Measurements from ENCODE around the gene PDIK1L. TPM values are rescaled to one million over a fixed set of nuclear protein-coding genes. Genes with fewer than 3 reads are reported as not detected.
A peak's percentile ranks its signal among the peaks of the same experiment; 100 is the strongest.

PDIK1L gene
- total RNA-seq, 1 experiment from 2014 or later: 7.6 TPM

DNA sequence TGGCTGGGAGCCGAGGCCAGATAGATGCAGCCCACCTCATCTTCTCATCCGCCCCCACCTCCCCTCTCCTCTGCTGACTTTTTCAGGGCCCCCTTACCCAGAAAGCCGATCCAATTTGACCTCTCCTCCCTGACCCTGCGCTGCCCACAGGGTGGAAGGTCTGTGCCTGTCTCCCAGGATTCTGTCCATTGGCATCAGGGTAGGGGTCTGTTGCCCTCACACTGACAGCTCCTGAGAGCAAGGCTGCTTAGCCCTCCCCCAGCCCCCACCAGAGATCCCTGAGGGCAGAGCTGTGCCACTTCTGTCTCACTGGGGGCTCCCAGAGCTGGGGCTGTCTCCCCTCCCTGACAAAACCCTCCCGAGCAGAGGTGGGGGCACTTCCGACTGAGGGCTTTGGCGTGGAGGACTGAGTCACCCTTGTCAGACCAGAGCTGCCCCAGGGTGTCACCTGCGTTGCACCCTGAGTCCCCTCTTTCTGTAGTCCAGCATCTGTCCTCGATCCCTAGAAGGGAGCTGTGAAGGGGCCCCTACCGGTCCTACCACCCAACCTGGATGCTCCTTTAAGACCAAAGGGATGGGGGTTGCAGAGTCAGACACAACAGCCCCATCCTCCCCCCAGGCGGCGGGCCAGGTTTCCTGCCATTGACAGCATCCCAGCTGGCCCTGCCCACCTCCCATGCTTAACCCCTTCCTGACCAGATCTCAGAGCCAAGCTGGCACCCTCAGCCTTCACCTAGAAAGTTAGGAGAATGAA, 44.8 kb downstream of the PDIK1L start:
- Histone ChIP-seq H3K4me1 (replicated peaks; ENCODE audit: insufficient read depth) (no peaks in the 10 kb centered on the region; the same call in 1 of the 2 replicates), H3K9me3 (ENCODE audit: insufficient read depth, low read depth) (no peaks in the 10 kb centered on the region), H3K9me2 (ENCODE audit: insufficient read depth) (no peaks in the 10 kb centered on the region), H3K27me3 (ENCODE audit: insufficient read depth, low read depth) (peaks cover 6% of the 10 kb centered on the region; the same call in 1 of the 2 replicates), H3K36me3 (ENCODE audit: low read depth) (no peaks in the 10 kb centered on the region), H2AFZ (no peak overlapping the region), H3K4me2 (peak overlapping the region; percentile 46), H4K20me1 (ENCODE audit: insufficient read depth) (no peaks in the 10 kb centered on the region), H3K27ac (no peak overlapping the region), H3K4me3 (no peak overlapping the region), H3F3A (ENCODE audit: insufficient read depth, low read depth) (no peaks in the 10 kb centered on the region), H3K79me2 (ENCODE audit: low read depth) (no peaks in the 10 kb centered on the region)
- ChIA-PET POLR2A (ENCODE audit: unreplicated experiment) (interaction anchor here (0.6 kb wide), 1 partner anchor 117 kb away, joined by 3 read pairs; no protein-coding TSS in a partner anchor), CTCF (interaction anchor here (1.0 kb wide), 1 partner anchor 13 kb away, joined by 3 read pairs; the partner anchor contains the start of gene ZNF593)
- TF ChIP-seq, protein P1, sequence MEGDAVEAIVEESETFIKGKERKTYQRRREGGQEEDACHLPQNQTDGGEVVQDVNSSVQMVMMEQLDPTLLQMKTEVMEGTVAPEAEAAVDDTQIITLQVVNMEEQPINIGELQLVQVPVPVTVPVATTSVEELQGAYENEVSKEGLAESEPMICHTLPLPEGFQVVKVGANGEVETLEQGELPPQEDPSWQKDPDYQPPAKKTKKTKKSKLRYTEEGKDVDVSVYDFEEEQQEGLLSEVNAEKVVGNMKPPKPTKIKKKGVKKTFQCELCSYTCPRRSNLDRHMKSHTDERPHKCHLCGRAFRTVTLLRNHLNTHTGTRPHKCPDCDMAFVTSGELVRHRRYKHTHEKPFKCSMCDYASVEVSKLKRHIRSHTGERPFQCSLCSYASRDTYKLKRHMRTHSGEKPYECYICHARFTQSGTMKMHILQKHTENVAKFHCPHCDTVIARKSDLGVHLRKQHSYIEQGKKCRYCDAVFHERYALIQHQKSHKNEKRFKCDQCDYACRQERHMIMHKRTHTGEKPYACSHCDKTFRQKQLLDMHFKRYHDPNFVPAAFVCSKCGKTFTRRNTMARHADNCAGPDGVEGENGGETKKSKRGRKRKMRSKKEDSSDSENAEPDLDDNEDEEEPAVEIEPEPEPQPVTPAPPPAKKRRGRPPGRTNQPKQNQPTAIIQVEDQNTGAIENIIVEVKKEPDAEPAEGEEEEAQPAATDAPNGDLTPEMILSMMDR (conservative IDR thresholded peaks at IDR 0.05): no peak
- no peak for TF ChIP-seq EZH2 (IDR thresholded peaks at IDR 0.05; ENCODE audit: low read depth)
- DNase-seq: no peak
- no TSS peak for BruUV-seq (replicated peaks)
- intact Hi-C loops (cut with micrococcal nuclease; ENCODE audit: unreplicated experiment): no loop called here

DNA sequence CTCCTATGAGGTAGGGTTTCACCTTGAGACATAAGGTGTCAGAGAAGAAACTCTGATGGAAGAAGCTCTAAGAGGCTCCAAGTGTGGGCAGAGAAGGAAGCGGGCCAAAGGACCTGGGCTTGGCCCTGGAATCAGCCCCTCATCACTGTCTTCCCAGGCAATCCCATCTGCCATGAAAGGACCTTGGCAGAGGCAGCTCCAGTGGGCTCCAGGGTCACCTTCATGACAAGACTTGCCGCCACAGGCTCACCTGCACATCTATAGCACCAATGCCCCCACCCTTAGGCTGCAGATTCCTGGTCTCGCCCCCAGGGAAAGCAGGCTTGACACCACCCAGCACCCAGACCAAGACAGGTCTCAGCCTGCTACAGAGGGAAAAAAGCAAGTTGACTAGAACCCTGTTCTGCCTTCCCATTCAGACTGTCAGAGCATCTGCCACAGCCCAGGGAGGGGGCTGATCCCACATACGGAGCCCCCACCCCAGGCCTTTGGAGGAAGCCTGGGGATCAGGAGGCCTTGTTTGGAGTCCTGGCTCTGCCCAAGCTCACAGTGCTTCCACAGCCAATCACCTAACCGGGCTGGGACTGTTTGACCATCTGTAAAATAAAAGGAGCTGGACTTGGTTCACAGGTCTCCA, 46.8 kb downstream of the PDIK1L start:
- intact Hi-C loops (cut with micrococcal nuclease; ENCODE audit: unreplicated experiment): no loop called here
- DNase-seq: no peak
- no peaks in the 10 kb centered on the region for H3K9me3 ChIP-seq (ENCODE audit: insufficient read depth, low read depth)
- TF ChIP-seq, protein P1 (conservative IDR thresholded peaks at IDR 0.05): no peak
- TF ChIP-seq EZH2 (IDR thresholded peaks at IDR 0.05; ENCODE audit: low read depth): no peak
- H3K79me2 ChIP-seq (ENCODE audit: low read depth): no peaks in the 10 kb centered on the region
- no TSS peak for BruUV-seq (replicated peaks)
- H2AFZ ChIP-seq: no peak overlapping the region
- no peaks in the 10 kb centered on the region; the same call in 1 of the 2 replicates for H3K4me1 ChIP-seq (replicated peaks; ENCODE audit: insufficient read depth)
- H3K36me3 ChIP-seq (ENCODE audit: low read depth): no peaks in the 10 kb centered on the region
- no peak overlapping the region for H3K27ac ChIP-seq
- H4K20me1 ChIP-seq (ENCODE audit: insufficient read depth): no peaks in the 10 kb centered on the region
- CTCF ChIA-PET: no interaction called here
- no peaks in the 10 kb centered on the region for H3K9me2 ChIP-seq (ENCODE audit: insufficient read depth)
- no peak overlapping the region for H3K4me3 ChIP-seq
- H3K4me2 ChIP-seq: no peak overlapping the region
- POLR2A ChIA-PET (ENCODE audit: unreplicated experiment): no interaction called here
- peaks cover 18% of the 10 kb centered on the region for H3K27me3 ChIP-seq (ENCODE audit: insufficient read depth, low read depth)
- no peaks in the 10 kb centered on the region; the same call in 1 of the 2 replicates for H3F3A ChIP-seq (ENCODE audit: insufficient read depth, low read depth)

DNA sequence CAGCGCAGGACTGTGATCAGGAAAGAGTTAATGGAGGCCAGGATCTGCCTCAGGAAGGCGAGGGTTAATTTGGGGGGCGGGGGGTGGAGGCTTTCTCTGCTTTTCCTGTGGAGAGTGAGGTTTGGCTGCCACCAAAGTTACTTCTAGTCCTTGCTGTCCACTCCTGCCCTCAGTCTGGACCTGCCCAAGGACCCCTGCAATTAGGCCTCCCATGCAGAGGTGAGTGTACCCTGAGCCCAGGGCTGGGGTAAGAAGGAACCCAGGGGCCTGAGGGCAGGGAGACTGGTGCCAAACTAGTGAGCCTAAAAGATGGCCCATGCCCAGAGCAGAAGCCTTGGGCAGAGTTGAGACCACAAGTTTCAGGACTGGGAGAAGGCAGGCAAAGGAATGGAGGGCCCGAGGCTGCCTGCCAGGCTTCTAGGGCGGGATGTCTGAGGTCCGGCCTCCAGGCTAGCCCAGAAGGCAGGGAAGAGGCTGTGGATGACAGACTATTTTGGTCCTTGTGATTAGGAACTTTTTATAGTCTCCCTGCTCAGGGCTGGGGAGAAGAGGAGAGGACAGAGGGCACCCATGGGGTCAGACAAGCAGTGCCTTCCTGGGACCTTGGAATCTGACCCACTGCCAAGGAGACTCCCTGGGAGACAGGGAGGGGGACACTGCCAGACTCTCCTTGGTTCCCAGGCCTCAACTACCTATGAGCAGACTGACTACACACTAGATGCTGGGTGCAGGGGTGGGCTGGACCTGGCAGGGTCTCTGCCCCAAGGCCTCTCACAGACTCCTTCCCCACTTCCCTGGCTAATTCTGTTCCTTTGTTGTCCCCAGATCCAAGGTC, 47.5 kb downstream of the PDIK1L start, which contains the start of gene FAM110D:
Gene FAM110D, plus strand, starts transcription at position 172 of the 835 bp plus-strand sequence. CDS start 2,213 bp downstream, outside the sequence.
- H3K4me2 ChIP-seq: no peak within 1 kb of the TSS
- intact Hi-C loops (cut with micrococcal nuclease; ENCODE audit: unreplicated experiment): no loop called here
- no peaks in the 10 kb centered on the region for H4K20me1 ChIP-seq (ENCODE audit: insufficient read depth)
- H3K36me3 ChIP-seq (ENCODE audit: low read depth): no peaks in the 10 kb centered on the region
- H3F3A ChIP-seq (ENCODE audit: insufficient read depth, low read depth): no peaks in the 10 kb centered on the region; the same call in 1 of the 2 replicates
- H3K27me3 ChIP-seq (ENCODE audit: insufficient read depth, low read depth): peaks cover 18% of the 10 kb centered on the region
- TF ChIP-seq EZH2 (IDR thresholded peaks at IDR 0.05; ENCODE audit: low read depth): no peak
- TF ChIP-seq, protein P1 (conservative IDR thresholded peaks at IDR 0.05): no peak
- H3K9me3 ChIP-seq (ENCODE audit: insufficient read depth, low read depth): no peaks in the 10 kb centered on the region
- no peak within 1 kb of the TSS for H2AFZ ChIP-seq
- no TSS peak for BruUV-seq (replicated peaks)
- ChIA-PET CTCF (no interaction called here), POLR2A (ENCODE audit: unreplicated experiment) (no interaction called here)
- H3K4me3 ChIP-seq: no peak within 1 kb of the TSS
- H3K9me2 ChIP-seq (ENCODE audit: insufficient read depth): no peaks in the 10 kb centered on the region
- no peak within 1 kb of the TSS for H3K27ac ChIP-seq
- peaks cover 3% of the 10 kb centered on the region; the same call in 1 of the 2 replicates for H3K4me1 ChIP-seq (replicated peaks; ENCODE audit: insufficient read depth)
- no peak for DNase-seq
- no peaks in the 10 kb centered on the region for H3K79me2 ChIP-seq (ENCODE audit: low read depth)
